ENCODE measurements around the gene CCSER1. TPM values are rescaled to one million over a fixed set of nuclear protein-coding genes. Genes with fewer than 3 reads are reported as not detected.

The CCSER1 gene
- total and polyA plus RNA-seq, 2 donors (not counting 1 experiment from before 2014, with no cell fraction given): under 0.01 TPM; not detected in 1

DNA sequence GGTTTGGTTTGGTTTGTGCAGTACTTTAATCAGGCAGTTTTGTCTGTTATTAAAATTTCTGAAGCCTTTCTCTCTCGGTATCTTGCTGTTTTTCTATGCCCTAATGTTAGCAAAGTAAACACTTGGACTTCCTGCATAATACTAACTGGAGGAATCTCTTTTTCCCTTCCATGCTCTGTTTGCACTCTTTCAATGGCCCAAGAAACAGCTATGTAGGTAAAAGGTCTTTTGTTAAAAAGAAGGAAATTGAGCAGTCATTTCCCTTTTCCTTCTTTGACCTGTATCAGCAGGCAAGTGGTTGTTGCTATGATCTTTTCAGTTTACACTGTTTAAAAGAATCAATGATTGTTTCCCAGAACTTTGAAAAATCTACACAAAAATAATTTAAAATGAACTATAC, 82.7 kb downstream of the CCSER1 start:
- no peak overlapping the region for H3K4me3 ChIP-seq (replicated peaks in 1 of 4; ENCODE audit: control extremely low read depth in 1 of 4, insufficient read depth in 1 of 4, low read depth in 3 of 4, low read length in 4 of 4)
- no peak overlapping the region for H3K4me2 ChIP-seq (ENCODE audit: extremely low read depth, insufficient read depth, low read length)

DNA sequence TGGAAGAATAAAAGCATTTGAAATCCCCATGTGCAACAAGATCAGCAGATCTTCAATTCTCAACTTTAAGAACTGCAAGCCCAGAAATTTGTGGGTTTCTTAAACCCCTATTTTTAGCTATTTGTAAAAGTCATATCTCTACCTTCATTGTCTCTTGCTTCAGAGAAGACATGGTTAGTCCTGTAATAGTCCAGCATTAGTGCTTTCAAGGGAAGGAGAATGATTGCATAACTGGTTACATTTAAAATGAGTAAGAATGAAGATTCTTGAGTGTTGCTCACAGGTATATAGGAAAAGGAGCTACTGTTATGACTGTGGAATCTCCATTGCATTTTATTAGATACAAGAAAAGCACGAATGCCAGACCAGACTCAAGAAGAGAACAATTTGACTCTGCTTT, 84.0 kb downstream of the CCSER1 start:
- H3K9me3 ChIP-seq (ENCODE audit: control insufficient read depth, insufficient read depth, low read depth, low read length): no peaks in the 10 kb centered on the region
- TF ChIP-seq, protein P1, sequence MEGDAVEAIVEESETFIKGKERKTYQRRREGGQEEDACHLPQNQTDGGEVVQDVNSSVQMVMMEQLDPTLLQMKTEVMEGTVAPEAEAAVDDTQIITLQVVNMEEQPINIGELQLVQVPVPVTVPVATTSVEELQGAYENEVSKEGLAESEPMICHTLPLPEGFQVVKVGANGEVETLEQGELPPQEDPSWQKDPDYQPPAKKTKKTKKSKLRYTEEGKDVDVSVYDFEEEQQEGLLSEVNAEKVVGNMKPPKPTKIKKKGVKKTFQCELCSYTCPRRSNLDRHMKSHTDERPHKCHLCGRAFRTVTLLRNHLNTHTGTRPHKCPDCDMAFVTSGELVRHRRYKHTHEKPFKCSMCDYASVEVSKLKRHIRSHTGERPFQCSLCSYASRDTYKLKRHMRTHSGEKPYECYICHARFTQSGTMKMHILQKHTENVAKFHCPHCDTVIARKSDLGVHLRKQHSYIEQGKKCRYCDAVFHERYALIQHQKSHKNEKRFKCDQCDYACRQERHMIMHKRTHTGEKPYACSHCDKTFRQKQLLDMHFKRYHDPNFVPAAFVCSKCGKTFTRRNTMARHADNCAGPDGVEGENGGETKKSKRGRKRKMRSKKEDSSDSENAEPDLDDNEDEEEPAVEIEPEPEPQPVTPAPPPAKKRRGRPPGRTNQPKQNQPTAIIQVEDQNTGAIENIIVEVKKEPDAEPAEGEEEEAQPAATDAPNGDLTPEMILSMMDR (conservative IDR thresholded peaks at IDR 0.05 in 1 of 2, IDR thresholded peaks at IDR 0.05 in 1 of 2; ENCODE audit: low read depth in 1 of 2, low read length in 2 of 2): no peak
- TF ChIP-seq EZH2 (IDR thresholded peaks at IDR 0.05; ENCODE audit: low read length, missing control alignments): no peak
- H3K4me2 ChIP-seq (ENCODE audit: extremely low read depth, insufficient read depth, low read length): no peak overlapping the region
- no peak for DNase-seq (ENCODE audit: low read depth in 2 of 2)
- no peak overlapping the region for H3K9ac ChIP-seq (ENCODE audit: insufficient read depth, low read length)
- H3K27me3 ChIP-seq (ENCODE audit: control insufficient read depth, insufficient read depth, low read length): no peaks in the 10 kb centered on the region
- H4K20me1 ChIP-seq (ENCODE audit: control insufficient read depth, extremely low read depth, insufficient read depth, low read length): no peaks in the 10 kb centered on the region
- no peak overlapping the region for H2AFZ ChIP-seq (ENCODE audit: low read length)
- no peaks in the 10 kb centered on the region for H3K4me1 ChIP-seq (ENCODE audit: control insufficient read depth, extremely low read depth, insufficient read depth, low read length)
- H3K27ac ChIP-seq (ENCODE audit: insufficient read depth, low read length): no peak overlapping the region
- no peaks in the 10 kb centered on the region for H3K79me2 ChIP-seq (ENCODE audit: control insufficient read depth, insufficient read depth, low read length)
- no peak overlapping the region for H3K4me3 ChIP-seq (replicated peaks in 1 of 4; ENCODE audit: control extremely low read depth in 1 of 4, insufficient read depth in 1 of 4, low read depth in 3 of 4, low read length in 4 of 4)
- H3K36me3 ChIP-seq (ENCODE audit: control insufficient read depth, insufficient read depth, low read length): no peaks in the 10 kb centered on the region

More for the DNA sequence above, 82.7 kb downstream of the CCSER1 start:
- Histone ChIP-seq H3K9ac (ENCODE audit: insufficient read depth, low read length) (no peak overlapping the region), H3K9me3 (ENCODE audit: control insufficient read depth, insufficient read depth, low read depth, low read length) (no peaks in the 10 kb centered on the region), H3K27me3 (ENCODE audit: control insufficient read depth, insufficient read depth, low read length) (no peaks in the 10 kb centered on the region), H3K79me2 (ENCODE audit: control insufficient read depth, insufficient read depth, low read length) (no peaks in the 10 kb centered on the region), H4K20me1 (ENCODE audit: control insufficient read depth, extremely low read depth, insufficient read depth, low read length) (no peaks in the 10 kb centered on the region), H3K27ac (ENCODE audit: insufficient read depth, low read length) (no peak overlapping the region), H2AFZ (ENCODE audit: low read length) (no peak overlapping the region), H3K4me1 (ENCODE audit: control insufficient read depth, extremely low read depth, insufficient read depth, low read length) (no peaks in the 10 kb centered on the region), H3K36me3 (ENCODE audit: control insufficient read depth, insufficient read depth, low read length) (no peaks in the 10 kb centered on the region)
- TF ChIP-seq, protein P1 (conservative IDR thresholded peaks at IDR 0.05 in 1 of 2, IDR thresholded peaks at IDR 0.05 in 1 of 2; ENCODE audit: low read depth in 1 of 2, low read length in 2 of 2): no peak
- no peak for DNase-seq (ENCODE audit: low read depth in 2 of 2)

DNA sequence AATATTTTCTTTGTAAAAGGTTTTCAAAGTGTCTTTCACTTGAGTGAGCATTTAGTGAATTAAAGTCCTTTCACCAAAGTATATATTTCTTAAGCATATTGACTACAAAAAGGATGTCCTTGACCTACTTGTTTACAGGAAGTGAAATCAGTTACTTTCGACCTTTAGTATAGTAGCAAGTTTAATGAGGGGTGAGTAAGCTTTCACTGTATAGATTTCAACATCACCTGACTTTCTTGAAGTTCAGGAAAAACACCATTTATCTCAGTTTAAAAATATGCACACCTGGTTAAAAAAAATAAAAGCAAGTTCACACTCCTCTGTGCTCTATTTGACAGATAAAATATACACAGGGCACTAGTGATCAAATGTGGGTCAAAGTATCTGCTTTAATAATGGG, 88.1 kb downstream of the CCSER1 start:
- Histone ChIP-seq H3K27ac (ENCODE audit: insufficient read depth, low read length) (no peak overlapping the region), H3K27me3 (ENCODE audit: control insufficient read depth, insufficient read depth, low read length) (no peaks in the 10 kb centered on the region), H2AFZ (ENCODE audit: low read length) (no peak overlapping the region), H3K9ac (ENCODE audit: insufficient read depth, low read length) (no peak overlapping the region), H3K4me2 (ENCODE audit: extremely low read depth, insufficient read depth, low read length) (no peak overlapping the region), H3K36me3 (ENCODE audit: control insufficient read depth, insufficient read depth, low read length) (no peaks in the 10 kb centered on the region), H3K4me3 (replicated peaks in 1 of 4; ENCODE audit: control extremely low read depth in 1 of 4, insufficient read depth in 1 of 4, low read depth in 3 of 4, low read length in 4 of 4) (no peak overlapping the region), H3K9me3 (ENCODE audit: control insufficient read depth, insufficient read depth, low read depth, low read length) (no peaks in the 10 kb centered on the region), H3K79me2 (ENCODE audit: control insufficient read depth, insufficient read depth, low read length) (no peaks in the 10 kb centered on the region), H4K20me1 (ENCODE audit: control insufficient read depth, extremely low read depth, insufficient read depth, low read length) (no peaks in the 10 kb centered on the region), H3K4me1 (ENCODE audit: control insufficient read depth, extremely low read depth, insufficient read depth, low read length) (no peaks in the 10 kb centered on the region)
- TF ChIP-seq EZH2 (IDR thresholded peaks at IDR 0.05; ENCODE audit: low read length, missing control alignments): no peak
- TF ChIP-seq, protein P1 (conservative IDR thresholded peaks at IDR 0.05 in 1 of 2, IDR thresholded peaks at IDR 0.05 in 1 of 2; ENCODE audit: low read depth in 1 of 2, low read length in 2 of 2): no peak
- DNase-seq (ENCODE audit: low read depth in 2 of 2): no peak

Data from fibroblast of lung (primary cell).